ENCODE data around the gene PDE5A.
"Not testable (repeated sequence)": the region's sequence is repeated elsewhere in the genome, so short reads cannot be mapped to it uniquely, and the experiment has no call there.

PDE5A gene

DNA sequence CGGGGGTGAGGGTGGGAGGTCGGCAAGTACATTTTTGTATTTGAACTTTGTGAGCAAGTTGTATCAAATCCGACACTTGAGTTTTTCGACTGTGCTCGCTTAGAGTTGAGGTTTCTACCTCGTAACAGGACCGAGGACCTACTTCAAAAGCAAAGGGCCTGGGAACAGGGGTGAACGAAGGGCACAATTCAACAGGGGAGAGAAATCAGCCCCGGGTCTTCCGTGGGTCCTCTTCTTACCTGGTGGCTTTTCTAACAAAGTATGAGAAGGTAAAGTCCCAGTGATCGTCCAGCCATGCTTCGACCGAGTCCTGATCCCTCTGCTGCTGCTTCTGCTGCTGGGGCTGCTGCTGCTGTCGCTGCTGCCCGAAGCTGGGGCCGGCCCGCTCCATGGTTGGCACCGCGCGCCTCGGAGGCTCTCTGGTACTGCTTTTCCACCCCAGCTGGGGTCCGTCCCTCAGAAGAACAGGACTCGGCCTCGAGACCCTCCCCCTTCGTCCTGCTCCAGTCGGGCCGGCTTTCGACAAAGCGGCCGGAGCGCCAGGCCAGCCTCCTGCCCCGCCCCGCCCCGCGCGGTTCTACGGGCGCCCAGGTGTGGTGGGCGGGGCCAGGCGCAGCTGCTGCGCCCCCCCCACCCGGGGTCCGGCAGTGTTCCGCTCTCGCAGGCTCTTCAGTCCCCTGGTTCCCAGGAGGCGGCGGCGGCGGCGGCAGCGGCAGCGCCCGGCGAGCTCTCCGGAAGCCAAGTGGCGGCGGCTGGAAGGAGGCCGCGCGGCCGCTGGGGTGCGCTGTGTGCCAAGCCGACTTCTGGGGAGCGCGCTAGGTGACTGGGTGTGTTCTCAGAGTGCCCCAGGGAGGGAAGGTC lies at the start of gene PDE5A:
TSS of gene PDE5A (minus strand) at position 524 of the 861 bp plus-strand sequence. CDS start at position 391, 133 bp downstream.
- peak; percentile 74 for DNase-seq

DNA sequence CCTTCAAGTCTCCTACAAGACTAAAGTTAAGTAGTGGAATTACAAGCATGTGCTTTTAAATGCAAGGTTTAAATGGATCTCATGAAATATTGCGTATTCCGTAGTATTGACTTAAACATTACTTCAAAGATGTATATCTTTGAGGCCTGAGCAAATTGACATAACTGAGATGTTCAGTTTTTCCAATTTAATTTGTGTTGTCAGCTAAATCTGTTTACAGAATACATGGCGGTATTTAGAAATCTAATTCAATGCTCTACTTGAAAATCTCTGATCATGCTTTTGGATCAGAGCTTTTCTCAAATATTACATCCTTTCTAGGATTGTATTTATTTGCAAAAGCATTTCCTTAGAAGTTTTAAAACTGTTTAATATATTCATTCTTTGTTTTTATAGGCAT lies 47.5 kb upstream of the PDE5A start:
- no peak for DNase-seq

DNA sequence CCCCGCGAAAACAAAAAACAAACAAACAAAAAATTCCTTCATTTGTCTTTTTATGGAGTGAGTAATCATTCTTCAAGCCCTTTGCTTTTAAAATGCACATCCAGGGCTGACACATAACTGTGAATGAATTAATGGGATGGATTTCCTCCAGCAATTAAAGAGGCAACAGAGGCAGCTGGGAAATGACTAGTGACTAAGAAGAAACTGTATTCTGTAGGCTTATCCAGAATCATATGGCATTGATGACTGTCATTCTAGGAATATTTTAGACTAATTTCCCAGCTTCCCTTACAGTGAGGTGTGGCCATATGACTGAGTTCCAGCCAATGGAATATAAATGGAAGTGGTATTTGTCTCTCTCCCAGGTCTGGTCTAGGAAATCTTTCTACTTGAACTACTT lies 46.8 kb upstream of the PDE5A start:
- no peak for DNase-seq

DNA sequence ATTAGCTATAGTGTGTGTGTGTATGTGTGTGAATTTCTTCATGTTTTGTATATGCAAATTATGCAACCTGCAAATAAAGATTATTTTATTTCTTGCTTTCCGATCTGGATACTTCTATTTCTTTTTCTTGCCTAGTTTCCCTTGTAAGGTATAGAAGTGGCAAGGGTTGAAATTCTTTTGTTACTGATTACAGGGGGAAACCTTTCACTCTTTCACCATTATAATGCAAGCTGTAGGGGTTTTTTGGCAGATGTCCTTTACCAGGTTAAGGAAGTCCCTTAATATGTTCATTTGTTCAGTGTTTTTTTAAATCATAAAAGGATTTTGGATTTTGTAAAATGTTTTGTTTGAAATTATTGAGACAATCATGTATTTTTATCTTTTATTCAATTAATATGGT lies 44.3 kb upstream of the PDE5A start:
- DNase-seq: no peak

DNA sequence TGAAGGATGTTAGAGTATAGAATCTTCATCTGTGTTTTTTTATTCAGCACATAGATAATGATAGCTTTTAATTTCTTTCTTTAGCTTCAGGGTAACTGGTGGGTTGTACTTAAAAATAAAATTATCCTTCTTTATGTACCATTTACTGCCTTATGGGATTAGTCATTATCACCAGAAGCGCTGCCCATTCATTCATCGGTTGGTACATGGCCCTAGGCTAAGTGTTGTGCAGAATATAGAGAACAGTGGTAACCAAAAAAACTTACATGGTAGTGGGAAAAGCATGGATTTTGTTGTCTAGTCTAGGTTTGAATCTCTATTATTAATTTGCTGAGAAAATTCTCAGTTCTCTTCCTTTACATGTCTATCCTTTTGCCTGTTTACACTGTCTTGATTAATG lies 43.5 kb upstream of the PDE5A start:
- no peak for DNase-seq

DNA sequence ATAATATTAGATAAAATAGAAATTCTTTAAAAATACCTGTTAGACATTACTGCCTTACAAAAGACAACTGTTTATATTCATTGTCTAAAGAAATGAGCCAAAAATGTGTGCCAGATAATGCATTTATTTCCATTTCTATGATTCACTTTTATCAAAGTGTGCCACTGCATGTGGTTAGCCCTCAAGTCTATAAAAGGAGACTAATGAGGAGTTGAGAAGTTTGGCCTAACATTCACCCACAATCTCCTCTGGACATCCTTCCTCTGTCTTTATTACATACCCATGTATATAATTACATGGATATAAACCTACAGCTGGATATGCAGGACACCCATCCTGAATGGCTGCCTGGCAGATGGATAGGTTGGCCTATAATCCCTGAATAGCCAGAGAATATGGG lies 42.6 kb upstream of the PDE5A start:
- no peak for DNase-seq

DNA sequence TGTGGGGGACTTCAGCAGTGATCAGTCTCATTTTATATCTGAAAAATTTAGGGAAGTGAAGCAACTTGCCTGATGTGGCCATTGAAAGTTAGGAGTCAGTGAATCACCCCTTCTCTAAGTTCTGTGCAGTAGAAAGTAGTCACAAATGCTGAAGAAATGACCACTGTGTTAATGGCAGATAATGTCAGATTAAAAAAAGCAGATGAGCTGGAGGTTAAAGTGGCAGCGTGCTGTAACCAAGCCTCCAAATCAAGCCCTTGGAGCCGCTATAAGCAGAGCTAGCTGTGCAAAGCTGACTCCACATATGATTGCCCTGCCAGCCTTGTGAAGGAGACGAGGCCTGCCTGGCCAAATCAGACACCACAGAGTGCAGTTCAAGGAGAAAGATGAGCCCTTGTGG lies 39.2 kb upstream of the PDE5A start:
- DNase-seq: no peak

DNA sequence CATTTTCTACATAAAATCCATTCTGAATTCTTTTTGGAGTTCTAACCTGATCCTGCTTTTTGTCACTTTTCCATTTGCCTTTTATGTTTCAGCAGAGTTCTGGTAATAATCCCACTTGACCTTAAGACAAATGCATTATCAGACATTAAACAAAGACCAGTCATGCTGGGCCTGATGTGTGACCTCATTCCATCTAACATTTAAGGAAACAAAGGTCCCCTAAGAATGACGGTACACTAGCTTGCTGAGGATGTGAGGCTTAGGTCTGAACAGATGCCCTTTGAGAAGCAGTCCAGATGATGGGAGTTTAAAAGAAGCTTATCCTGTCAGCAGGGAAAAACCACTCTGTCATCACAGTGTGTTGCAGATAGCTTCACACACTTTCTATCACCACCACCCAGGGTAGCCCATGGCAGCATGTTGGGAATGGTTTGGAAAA lies 38.1 kb upstream of the PDE5A start:
- DNase-seq: no peak

DNA sequence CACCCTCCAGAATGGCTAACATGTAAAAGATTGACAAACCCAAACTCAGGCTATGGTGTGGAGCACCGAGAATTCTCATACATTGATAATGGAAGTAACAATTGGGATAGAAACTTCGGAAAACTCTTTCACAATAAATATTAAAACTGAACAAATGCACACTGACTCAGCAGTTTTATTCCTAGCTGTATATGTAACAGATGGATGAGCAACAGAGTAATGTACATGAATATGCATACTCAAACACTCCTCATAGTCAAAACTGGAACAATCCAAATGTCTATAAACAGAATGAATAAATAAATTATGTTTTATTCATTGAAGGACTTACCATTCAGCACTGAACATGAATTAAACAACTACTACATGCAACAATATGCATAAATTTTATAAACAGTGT lies 37.1 kb upstream of the PDE5A start:
- DNase-seq: no peak

DNA sequence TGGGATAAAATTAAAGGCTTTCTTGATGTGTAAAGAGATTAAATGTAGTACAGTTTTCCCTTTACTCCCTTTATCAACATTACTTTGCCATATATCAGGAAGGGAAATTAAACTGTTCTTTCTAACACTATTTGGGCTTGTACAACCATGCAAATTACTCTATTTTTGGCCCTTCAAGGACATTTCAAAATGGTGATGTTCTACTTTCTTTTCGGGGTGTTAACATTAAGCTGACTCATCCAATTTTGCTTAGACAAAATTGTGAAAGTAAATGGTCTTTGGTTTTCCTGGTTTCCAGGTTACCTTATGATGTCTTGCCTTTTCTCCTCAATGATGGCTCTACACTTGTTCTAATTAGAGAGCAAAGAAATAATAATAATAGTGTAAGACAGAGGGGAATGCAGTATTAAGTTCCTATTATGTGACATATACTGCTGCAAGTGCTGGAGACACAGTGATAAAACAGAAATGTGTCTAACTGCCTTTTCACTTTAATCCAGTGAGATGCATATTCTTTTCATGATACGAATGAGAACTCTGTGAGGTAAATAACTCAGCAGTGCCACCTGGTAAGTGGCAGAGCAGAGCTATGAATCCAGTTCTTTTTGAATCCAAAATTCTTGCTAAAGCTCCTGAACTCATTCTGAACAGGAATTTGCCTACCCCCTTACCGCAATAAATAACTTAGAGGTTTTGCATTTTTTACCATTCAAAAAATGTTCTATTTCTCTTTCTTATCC lies 35.7 kb upstream of the PDE5A start:
- no peak for DNase-seq

DNA sequence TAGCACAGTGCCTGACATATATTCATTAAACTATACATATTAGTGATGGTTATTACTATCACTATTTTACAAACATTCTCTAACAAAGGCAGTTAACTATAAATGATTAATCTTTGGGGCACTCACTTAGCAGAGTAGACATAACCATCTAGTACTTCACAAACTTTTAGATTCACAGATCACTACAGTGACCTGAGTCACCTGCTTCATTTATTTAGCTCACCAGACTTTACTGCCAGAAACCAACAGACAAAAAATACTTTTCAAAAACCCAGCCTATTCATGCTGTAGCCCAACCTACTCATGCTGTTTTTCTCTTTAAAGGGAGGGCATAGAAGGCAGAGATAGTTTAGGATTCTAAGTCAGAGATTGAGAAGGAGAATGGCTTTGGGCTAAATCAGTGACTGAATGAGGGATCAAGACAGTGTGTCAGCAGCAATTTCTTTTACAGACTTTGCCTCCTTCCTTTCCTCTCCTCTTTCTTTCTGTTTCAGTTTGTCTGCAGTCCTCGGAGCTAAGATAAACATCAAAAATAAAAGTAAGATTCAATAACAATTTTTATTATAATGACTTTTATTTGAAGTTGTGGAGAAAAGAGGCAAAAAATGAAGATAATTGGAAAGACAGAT lies 34.7 kb upstream of the PDE5A start:
- DNase-seq: no peak

DNA sequence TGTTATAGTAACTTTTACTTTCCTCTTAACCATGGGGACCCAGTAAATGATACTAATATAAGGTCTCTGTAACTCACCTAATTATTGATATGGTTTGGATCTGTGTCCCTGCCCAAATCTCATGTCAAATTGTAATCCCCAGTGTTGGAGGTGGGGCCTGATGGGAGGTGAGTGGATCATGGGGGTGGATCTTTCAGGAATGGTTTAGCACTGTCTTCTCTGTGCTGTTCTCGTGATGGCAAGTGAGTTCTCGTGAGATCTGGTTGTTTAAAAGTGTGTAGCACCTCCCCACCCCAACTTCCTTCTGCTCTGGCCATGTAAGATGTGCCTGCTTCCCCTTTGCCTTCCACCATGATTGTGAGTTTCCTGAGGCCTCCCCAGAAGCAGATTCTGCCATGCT lies 34.0 kb upstream of the PDE5A start:
- DNase-seq: not testable (repeated sequence)

DNA sequence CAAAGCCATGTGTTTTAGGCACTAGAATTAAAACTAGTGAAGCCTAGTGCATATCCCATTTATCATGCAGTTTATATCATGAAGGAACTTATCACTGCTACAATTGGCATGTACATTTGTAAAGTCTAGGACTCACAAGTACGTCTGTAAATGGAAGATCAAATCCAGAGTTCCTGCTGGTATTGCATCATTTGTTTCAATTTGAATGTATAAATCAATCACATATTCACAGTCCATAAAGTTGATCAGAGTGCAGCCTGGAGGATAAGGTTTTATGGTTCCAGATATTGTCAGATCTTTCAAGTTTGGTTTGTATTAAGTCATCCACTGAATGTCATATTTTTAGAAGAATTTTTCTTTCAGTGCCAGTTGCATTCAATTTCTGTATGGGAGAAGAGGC lies 32.6 kb upstream of the PDE5A start:
- DNase-seq: no peak

DNA sequence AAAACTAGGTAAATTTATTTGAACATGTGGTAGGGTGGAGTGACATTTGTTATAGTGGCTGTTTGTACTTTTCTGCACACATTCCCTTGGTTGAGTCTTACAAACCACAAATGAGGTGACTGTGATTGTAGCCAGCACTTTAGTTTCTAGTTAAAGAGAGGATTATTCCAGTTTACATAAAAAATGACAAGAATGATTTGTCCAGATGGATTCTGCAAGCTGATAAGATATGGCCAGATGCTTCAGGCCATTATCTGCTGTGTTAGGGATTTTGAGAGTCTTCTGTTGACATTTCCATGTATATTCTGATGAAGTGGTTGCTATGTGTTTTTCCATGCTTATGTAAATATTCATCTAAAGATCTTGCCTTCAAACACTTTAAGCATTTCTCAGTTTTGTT lies 31.0 kb upstream of the PDE5A start:
- DNase-seq: no peak

DNA sequence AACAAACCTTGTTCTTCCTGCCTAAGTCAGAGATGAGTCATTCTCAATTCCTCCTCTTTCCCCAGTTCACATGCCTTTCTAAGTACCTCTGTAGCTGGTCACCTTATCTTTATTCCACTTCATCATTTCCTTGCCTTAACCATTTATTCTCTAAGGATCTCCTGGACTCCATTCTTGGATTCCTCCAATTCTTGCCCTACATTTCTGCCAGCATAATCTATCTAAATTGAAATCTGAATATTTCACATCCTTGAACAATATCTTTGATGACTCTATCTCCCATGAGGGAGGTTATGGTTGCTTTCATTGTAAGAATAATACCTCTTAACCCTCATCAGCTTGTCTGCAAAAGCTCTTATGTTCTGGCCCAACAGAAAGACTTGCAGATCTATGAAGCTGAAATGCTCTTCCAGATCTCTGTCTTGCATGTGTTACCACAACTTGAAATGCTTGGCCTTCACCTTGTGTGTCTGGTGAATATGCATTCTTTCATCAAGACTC lies 28.6 kb upstream of the PDE5A start:
- no peak for DNase-seq

DNA sequence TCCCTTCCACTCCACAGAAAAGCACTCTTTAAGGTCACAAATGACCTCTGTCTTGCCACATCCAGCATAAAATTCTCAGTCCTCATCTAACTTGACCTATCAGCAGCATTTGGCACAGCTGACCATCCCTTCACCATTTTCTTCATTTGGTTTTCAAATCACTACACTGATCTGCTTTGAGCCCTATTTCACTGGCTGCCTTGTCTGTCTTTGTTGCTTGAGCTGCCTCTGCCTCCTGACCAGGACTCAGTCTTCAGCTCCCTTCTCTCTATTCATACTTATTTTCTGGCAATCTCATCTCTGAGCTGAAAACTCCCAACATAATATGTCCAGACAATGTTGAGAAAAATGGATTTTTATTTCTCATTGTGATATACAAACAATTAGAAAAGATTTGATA lies 27.7 kb upstream of the PDE5A start:
- DNase-seq: no peak

DNA sequence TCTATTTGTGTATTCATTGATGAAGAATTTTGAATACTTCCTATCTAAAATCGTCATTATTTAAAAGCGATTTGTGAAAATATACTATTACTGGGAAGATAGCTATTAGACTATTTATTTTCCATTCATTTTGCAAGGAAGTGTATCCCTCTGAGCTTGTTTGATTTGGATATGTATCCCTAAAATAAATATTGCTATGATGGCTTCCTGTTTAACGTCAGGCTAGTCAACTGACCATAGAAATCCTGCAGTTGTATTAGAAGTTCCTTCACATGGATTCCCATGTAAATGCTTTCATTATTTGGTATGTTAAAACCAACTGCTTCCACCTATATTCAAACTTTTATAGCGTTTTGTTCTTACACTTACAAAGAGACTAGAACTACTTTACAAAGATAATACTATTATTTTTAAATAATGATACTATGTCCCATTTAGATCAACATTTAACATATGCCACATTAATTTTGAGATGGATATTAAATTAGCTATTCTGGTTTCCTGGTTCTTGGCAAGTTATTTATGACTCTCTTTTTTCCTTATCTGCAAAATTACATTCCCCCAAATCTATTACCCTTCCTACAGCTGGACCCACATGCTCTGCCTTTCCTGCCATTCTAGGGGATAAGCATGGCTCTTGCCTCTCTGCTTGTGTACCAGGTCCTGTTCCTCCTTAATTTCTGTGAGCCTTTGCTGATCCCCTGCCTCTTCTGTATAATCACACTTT lies 26.7 kb upstream of the PDE5A start:
- DNase-seq: no peak

DNA sequence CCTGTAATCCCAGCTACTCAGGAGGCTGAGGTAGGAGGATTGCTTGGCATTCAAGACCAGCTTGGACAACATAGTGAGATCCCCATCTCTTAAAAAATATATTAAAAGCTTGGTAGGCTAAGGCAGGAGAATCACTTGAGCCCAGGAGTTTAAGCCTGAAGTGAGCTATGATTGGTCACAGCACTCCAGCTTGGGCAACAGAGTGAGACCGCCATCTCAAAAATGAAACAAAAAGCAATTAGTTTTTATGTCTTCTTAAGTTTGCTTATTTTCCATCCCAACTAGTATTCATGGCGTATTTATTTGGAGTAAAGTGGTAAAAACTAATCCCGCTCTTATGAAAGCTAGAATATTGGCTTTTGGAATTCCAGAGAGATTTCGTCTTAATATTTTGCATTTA lies 25.4 kb upstream of the PDE5A start:
- DNase-seq: no peak

DNA sequence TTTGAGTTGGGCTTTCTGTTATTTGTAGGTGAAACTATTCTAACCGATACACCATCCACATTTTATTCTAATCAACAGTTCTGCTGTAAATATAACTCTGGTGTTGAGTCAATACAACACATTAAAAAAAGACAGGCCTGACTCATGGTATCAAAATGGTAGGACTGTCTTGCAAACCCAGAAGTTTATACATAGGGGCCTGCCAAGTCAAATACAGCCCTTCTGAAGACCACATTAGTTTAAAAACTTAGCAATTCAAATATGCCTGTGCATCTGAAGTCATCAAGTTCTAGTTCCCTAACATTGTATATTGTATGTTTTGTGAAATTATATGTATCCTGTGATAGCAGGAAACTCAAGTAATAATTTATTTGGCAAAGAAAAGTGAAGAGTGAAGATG lies 24.4 kb upstream of the PDE5A start:
- DNase-seq: no peak

DNA sequence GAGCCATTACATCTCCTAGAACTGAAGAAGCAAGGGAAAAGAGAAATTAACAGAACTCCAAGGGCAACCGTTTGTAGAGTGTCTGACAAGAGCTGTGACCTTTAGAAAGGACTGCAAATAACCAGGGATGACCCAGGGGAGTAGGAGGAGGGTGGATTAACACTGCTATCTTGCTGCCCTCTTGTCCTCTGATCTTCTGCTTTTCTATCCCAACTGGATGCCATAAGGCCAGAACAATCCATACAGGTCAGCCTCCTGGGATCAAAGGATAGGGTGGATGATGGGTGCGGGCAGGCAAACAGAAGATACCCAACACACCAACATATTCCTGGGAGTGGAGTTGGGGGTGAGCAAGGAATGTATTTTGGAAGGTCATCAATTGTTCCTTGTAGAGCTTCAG lies 19.8 kb upstream of the PDE5A start:
- DNase-seq: no peak

DNA sequence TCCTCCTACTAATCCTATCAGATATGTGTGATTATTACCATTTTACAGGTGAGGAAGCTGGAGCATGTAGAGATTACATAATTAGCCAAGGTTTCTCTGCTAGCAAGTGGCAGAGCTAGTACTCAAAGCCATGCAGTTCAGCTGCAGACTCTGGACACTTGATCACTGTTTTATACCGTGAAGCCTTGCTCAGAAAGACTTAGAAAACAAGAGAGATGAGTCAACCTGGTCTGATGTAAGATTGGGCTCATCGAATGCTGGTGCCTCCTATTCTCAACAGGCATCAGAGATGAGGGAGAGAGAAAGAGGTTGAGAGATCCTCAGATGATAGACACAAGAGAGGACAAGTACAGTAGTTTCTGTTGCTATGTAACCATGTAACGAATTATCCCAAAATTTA lies 19.0 kb upstream of the PDE5A start:
- DNase-seq: no peak

DNA sequence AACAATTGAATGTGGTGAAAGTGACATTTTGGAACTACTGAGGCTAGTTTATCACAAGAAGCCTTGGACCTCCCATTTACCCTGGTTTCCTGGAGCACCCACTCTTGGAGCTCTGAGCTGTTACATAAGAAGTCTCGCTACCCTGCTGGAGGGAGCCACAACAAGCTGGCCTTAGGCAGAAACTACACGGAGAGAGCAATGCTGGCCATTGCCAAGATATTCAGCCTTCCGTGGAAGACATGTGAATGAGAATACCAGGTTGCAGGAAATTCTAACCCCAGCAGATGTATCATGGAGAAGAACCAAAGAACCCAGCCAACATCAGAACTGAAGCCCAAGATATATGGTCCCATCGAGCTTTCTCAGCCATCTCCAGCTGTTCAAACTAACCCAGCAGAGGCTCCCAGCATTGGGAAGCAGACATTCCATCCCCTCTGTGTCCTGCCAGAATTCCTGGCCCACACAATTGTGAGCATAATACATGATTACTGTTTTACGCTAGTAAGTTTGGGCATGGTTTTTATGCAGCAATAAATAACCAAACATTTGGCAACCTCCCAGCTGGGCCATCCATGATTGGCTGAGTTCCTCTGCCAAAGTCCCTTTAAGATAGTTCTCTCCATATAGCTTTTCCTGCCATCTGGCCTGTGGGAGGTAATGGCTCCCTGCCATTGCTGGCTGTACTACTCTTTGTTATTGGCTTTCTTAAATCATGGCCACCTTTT lies 17.9 kb upstream of the PDE5A start:
- no peak for DNase-seq

Measured in activated CD4-positive, CD25-positive, alpha-beta regulatory T cell treated with anti-CD3 and anti-CD28 coated beads, Interleukin-2, amount 50 U/mL, for 72 hours (primary cell).